Measurements from ENCODE around the gene NF1.
"Not testable (repeated sequence)": the region's sequence is repeated elsewhere in the genome, so short reads cannot be mapped to it uniquely, and the experiment has no call there.

DNA sequence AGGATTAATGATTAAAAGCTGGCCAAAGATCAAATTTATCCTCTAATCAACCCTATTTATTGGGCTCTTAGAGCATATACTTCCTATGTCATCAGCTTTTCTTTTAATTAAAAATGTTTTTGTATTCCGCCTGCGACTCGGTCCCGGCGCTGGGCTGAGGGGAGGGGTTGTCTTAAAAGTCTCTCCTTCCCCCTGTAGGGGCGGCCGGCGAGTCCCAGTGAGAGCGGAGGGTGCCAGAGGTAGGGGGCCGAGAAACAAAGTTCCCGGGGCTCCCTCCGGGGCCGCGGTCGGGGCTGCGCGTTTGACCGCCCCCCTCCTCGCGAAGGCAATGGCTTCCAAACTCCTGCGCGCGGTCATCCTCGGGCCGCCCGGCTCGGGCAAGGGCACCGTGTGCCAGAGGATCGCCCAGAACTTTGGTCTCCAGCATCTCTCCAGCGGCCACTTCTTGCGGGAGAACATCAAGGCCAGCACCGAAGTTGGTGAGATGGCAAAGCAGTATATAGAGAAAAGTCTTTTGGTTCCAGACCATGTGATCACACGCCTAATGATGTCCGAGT, 250.5 kb downstream of the NF1 start:
- not testable (repeated sequence) for TF ChIP-seq POLR2A, CTCF, POLR2AphosphoS5 (IDR thresholded peaks at IDR 0.05)

All from prostate gland (tissue), 2 donors.